ENCODE data around the gene AIF1L. TPM values are rescaled to one million over a fixed set of nuclear protein-coding genes. Genes with fewer than 3 reads are reported as not detected.

AIF1L gene
- total RNA-seq, 1 donor from 2014 or later: 23.7 TPM

GRCh38 chr9:131050831-131051230, 45.5 kb upstream of the AIF1L start:
- no peak overlapping the region for H3K27ac Mint-ChIP-seq (ENCODE audit: unreplicated experiment)
- no peak overlapping the region for H3K4me3 Mint-ChIP-seq (ENCODE audit: unreplicated experiment)
- H3K27me3 Mint-ChIP-seq (ENCODE audit: low read depth, unreplicated experiment): peaks cover 10% of the 10 kb centered on the region
- Histone ChIP-seq H3K27ac (ENCODE audit: low read depth, low read length) (no peak overlapping the region), H4K20me1 (ENCODE audit: insufficient read depth, low read length) (no peaks in the 10 kb centered on the region), H3K9ac (ENCODE audit: low read length) (no peak overlapping the region), H3K79me2 (ENCODE audit: insufficient read depth, low read length) (no peaks in the 10 kb centered on the region), H3K4me2 (ENCODE audit: low read length) (no peak overlapping the region), H3K4me1 (ENCODE audit: insufficient read depth, low read length) (no peaks in the 10 kb centered on the region), H3K9me3 (ENCODE audit: insufficient read depth, low read depth, low read length) (no peaks in the 10 kb centered on the region), H3K27me3 (ENCODE audit: insufficient read depth, low read length) (peaks cover 7% of the 10 kb centered on the region), H3K4me3 (ENCODE audit: insufficient read depth, low read depth, low read length) (no peak overlapping the region), H3K36me3 (ENCODE audit: insufficient read depth, low read length) (no peaks in the 10 kb centered on the region), H2AFZ (ENCODE audit: low read depth, low read length) (no peak overlapping the region)
- H3K4me1 Mint-ChIP-seq (ENCODE audit: low read depth, unreplicated experiment): no peaks in the 10 kb centered on the region
- DNase-seq (ENCODE audit: low read depth) (no peak), FAIRE-seq (no peak)
- TF ChIP-seq CTCF (IDR thresholded peaks at IDR 0.05; ENCODE audit: insufficient read depth, low read depth, low read length) (no peak), EZH2 (IDR thresholded peaks at IDR 0.05; ENCODE audit: insufficient read depth, low read length) (no peak)
- H3K36me3 Mint-ChIP-seq (ENCODE audit: low read depth, unreplicated experiment): no peaks in the 10 kb centered on the region
- H3K9me3 Mint-ChIP-seq (ENCODE audit: unreplicated experiment): peaks cover 4% of the 10 kb centered on the region

- Histone ChIP-seq H3K79me2 (ENCODE audit: insufficient read depth, low read length) (no peaks in the 10 kb centered on the region), H3K27me3 (ENCODE audit: insufficient read depth, low read length) (peaks cover 7% of the 10 kb centered on the region), H4K20me1 (ENCODE audit: insufficient read depth, low read length) (no peaks in the 10 kb centered on the region), H3K4me1 (ENCODE audit: insufficient read depth, low read length) (no peaks in the 10 kb centered on the region), H3K4me3 (ENCODE audit: insufficient read depth, low read depth, low read length) (no peak overlapping the region), H3K9ac (ENCODE audit: low read length) (no peak overlapping the region), H3K9me3 (ENCODE audit: insufficient read depth, low read depth, low read length) (no peaks in the 10 kb centered on the region), H2AFZ (ENCODE audit: low read depth, low read length) (no peak overlapping the region), H3K36me3 (ENCODE audit: insufficient read depth, low read length) (no peaks in the 10 kb centered on the region), H3K4me2 (ENCODE audit: low read length) (no peak overlapping the region), H3K27ac (ENCODE audit: low read depth, low read length) (no peak overlapping the region)
- no peaks in the 10 kb centered on the region for H3K4me1 Mint-ChIP-seq (ENCODE audit: low read depth, unreplicated experiment)
- TF ChIP-seq CTCF (IDR thresholded peaks at IDR 0.05; ENCODE audit: insufficient read depth, low read depth, low read length) (no peak), EZH2 (IDR thresholded peaks at IDR 0.05; ENCODE audit: insufficient read depth, low read length) (no peak)
- DNase-seq (ENCODE audit: low read depth) (no peak), FAIRE-seq (no peak)
- H3K27ac Mint-ChIP-seq (ENCODE audit: unreplicated experiment): no peak overlapping the region
- H3K27me3 Mint-ChIP-seq (ENCODE audit: low read depth, unreplicated experiment): peaks cover 10% of the 10 kb centered on the region
- no peak overlapping the region for H3K4me3 Mint-ChIP-seq (ENCODE audit: unreplicated experiment)
- no peaks in the 10 kb centered on the region for H3K36me3 Mint-ChIP-seq (ENCODE audit: low read depth, unreplicated experiment)
- H3K9me3 Mint-ChIP-seq (ENCODE audit: unreplicated experiment): peaks cover 4% of the 10 kb centered on the region
Observed at GRCh38 chr9:131051592-131052517, 44.5 kb upstream of the AIF1L start.

GRCh38 chr9:131053896-131054295, 42.4 kb upstream of the AIF1L start:
- H3K4me3 ChIP-seq (ENCODE audit: insufficient read depth, low read depth, low read length): no peak overlapping the region
- H3K9me3 ChIP-seq (ENCODE audit: insufficient read depth, low read depth, low read length): no peaks in the 10 kb centered on the region
- no peak overlapping the region for H2AFZ ChIP-seq (ENCODE audit: low read depth, low read length)
- DNase-seq (ENCODE audit: low read depth): no peak
- H3K4me1 ChIP-seq (ENCODE audit: insufficient read depth, low read length): no peaks in the 10 kb centered on the region
- no peaks in the 10 kb centered on the region for H3K79me2 ChIP-seq (ENCODE audit: insufficient read depth, low read length)
- TF ChIP-seq CTCF (IDR thresholded peaks at IDR 0.05; ENCODE audit: insufficient read depth, low read depth, low read length) (no peak), EZH2 (IDR thresholded peaks at IDR 0.05; ENCODE audit: insufficient read depth, low read length) (no peak)
- no peak overlapping the region for H3K4me2 ChIP-seq (ENCODE audit: low read length)
- H3K27me3 ChIP-seq (ENCODE audit: insufficient read depth, low read length): peaks cover 7% of the 10 kb centered on the region
- no peak overlapping the region for H3K9ac ChIP-seq (ENCODE audit: low read length)
- no peaks in the 10 kb centered on the region for H4K20me1 ChIP-seq (ENCODE audit: insufficient read depth, low read length)
- Mint-ChIP-seq H3K4me1 (ENCODE audit: low read depth, unreplicated experiment) (no peaks in the 10 kb centered on the region), H3K27ac (ENCODE audit: unreplicated experiment) (no peak overlapping the region), H3K27me3 (ENCODE audit: low read depth, unreplicated experiment) (peaks cover 6% of the 10 kb centered on the region), H3K36me3 (ENCODE audit: low read depth, unreplicated experiment) (no peaks in the 10 kb centered on the region), H3K4me3 (ENCODE audit: unreplicated experiment) (no peak overlapping the region), H3K9me3 (ENCODE audit: unreplicated experiment) (peaks cover 4% of the 10 kb centered on the region)
- H3K27ac ChIP-seq (ENCODE audit: low read depth, low read length): no peak overlapping the region
- H3K36me3 ChIP-seq (ENCODE audit: insufficient read depth, low read length): no peaks in the 10 kb centered on the region
- no peak for FAIRE-seq

All from astrocyte (in vitro differentiated cells and primary cell).